Measurements from ENCODE around the gene DUSP19. TPM values are rescaled to one million over a fixed set of nuclear protein-coding genes. Genes with fewer than 3 reads are reported as not detected.

The DUSP19 gene
- total RNA-seq, 1 experiment from 2014 or later, result 2.4 TPM

- DNase-seq (ENCODE audit: low read depth), result peak; percentile 69
These were observed 15.5 kb upstream of the DUSP19 start for GRCh38 chr2:183063083-183063482.

DNA sequence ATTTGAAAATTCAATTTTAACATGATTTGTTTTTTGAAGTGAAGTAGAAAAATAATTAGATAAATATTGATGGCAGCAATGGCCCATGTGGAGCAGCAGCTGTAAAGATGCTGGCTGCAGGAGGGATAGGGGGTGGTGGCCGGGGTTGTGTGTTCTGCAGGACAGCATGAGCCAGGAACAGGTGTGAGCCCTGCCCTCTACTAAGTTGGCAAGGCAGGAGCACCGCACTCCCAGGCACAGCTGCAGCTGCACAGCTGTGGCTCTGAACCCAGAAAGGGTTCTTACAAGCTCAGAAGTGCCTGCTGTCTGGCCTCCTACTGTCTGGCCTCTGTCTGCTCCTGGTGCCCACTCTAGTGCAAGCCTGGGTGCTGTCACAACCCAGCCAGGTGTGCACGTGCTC is 10.0 kb upstream of the DUSP19 start:
- DNase-seq (ENCODE audit: low read depth), result no peak

DNA sequence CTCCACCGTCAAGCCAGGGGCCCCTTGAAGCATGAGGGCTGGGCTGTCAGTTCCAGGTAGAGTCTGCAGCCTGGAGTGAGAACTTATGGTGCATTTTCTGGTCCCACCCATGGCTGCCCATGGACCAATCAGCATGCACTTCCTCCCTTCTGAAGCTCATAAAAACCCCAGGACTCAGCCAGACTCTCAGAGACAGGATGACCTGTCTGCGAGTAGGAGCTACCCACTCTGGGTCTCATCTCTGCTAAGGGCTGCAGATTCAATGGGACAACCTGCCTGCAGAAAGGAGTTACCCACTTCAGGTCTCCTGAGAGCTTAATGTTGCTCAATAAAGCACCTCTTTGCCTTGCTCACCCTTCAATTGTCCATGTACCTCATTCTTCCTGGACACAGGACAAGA is 9.4 kb upstream of the DUSP19 start:
- no peak for DNase-seq (ENCODE audit: low read depth)

DNA sequence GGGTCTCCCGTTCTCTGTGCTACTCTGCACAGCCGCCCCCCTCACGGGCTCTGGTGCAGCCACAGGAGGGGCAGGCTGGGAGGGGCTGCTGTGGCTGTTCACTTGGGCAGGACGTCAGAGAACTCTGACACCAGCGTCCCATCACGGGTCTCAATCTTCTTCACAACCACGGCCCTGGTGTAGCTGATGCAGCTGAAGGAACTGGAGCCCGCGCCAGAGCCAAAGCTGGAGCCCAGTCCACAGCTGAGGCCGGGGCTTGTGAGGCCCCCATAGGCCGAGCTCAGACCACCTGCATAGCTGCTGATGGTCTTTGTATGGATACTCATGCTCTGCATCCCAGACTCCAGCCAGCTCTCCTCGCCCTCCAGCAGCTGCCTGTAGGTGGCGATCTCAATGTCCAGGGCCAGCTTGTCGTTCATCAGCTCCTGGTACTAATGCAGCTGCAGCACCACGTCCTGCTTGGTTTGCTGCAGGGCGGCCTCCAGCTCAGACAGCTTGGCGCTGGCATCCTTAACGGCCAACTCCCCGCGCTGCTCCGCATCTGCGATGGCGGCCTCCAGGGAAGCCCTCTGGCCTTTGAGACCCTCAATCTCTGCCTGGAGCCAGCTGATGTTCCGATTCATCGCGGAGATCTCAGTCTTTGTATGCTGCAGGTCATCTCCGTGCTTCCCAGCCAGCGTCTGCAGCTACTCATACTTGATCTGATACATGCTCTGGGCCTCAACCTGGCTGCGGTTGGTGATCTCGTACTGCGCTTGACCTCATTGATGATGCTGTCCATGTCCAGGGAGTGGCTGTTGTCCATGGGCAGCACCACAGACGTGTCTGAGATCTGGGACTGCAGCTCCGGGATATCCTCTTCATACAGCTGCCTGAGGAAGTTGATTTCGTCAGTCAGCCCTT is 7.4 kb upstream of the DUSP19 start:
- no peak for DNase-seq (ENCODE audit: low read depth)

DNA sequence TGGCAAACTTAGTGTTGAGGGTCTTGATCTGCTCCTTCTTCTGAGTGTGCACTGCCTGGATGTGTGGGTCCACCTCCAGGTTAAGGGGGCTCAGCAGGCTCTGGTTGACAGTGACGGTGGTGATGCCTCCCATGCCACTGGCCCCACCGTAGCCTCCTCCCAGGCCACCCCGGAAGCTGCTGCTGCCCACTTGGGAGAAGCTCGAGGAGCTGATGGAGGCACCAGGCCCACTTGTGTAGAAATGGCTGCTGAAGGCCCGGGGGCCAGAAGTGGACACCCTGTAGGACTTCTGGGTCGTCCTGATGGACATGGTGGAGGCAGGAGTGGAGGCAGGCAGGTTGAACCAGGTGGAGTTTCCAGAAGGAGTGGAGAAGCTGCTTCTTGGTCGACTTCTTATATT is 6.4 kb upstream of the DUSP19 start:
- no peak for DNase-seq (ENCODE audit: low read depth)

- no peak for DNase-seq (ENCODE audit: low read depth)
These were observed 434 bp upstream of the DUSP19 start for GRCh38 chr2:183078163-183078463.

- no peak for DNase-seq (ENCODE audit: low read depth)
These were observed 710 bp downstream of the DUSP19 start for GRCh38 chr2:183079139-183079775.

GRCh38 chr2:183081911-183082310 is 3.4 kb downstream of the DUSP19 start:
- DNase-seq (ENCODE audit: low read depth), result no peak

DNA sequence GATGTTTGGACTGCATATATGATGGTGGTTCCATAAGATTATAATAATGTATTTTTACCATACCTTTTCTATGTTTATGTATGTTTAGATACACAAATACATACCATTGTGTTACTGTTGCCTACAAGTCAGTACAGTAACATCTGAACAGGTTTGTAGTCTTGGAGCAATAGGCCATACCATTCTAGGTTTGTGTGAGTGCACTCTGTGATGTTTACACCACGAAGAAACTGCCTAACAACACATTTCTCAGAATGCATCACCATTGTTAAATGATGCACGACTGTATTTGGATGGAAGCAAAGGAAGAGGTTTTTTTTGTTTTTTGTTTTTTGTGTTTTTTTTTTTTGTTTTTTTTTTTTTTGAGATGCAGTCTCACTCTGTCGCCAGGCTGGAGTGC is 9.5 kb downstream of the DUSP19 start:
- DNase-seq (ENCODE audit: low read depth), result no peak

GRCh38 chr2:183089192-183089851 is 10.8 kb downstream of the DUSP19 start:
- no peak for DNase-seq (ENCODE audit: low read depth)

GRCh38 chr2:183091318-183091953 is 12.9 kb downstream of the DUSP19 start:
- DNase-seq (ENCODE audit: low read depth), result no peak

- no peak for DNase-seq (ENCODE audit: low read depth)
These were observed 13.4 kb downstream of the DUSP19 start for GRCh38 chr2:183091954-183092345.

- peak; percentile 28 for DNase-seq (ENCODE audit: low read depth)
These were observed 15.5 kb downstream of the DUSP19 start for GRCh38 chr2:183093857-183094657.

DNA sequence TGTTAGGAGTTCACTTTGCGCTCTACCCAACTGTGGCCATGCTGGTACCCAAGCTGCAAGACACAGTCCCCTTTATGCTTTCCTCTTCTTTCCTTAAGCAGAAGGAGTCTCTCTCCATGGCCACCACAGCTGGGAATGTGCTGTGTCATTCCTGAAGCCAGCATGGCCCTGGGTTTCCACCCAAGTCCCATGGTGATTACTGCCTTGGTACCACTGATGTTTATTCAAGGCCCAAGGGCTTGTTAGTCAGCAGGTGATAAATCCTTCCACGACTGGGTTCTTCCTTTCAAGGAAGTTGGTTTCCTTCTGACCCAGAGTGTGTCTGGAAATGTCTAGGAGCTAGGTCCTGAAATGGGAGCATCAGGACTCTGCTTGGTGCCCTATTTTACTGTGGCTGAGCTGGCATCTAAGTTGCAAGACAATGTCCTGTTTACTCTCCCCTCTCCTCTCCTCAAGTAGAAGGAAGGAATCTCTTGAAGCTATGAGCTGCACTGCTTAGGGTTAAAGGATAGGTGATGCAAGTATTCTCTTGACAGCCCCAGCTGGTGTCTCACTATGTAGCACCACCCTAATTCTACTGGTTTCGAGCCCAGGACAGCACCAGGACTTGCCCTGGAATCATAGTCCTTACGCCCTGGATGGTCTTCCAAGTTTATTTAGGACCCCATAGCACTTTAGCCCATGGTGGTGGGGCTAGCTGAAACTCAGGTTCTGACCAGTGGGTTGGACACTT is 27.0 kb downstream of the DUSP19 start:
- DNase-seq (ENCODE audit: low read depth), result peak; percentile 88

GRCh38 chr2:183112577-183112976 is 34.0 kb downstream of the DUSP19 start:
- peak; percentile 26 for DNase-seq (ENCODE audit: low read depth)

- DNase-seq (ENCODE audit: low read depth), result no peak
These were observed 35.1 kb downstream of the DUSP19 start for GRCh38 chr2:183113630-183114029.

DNA sequence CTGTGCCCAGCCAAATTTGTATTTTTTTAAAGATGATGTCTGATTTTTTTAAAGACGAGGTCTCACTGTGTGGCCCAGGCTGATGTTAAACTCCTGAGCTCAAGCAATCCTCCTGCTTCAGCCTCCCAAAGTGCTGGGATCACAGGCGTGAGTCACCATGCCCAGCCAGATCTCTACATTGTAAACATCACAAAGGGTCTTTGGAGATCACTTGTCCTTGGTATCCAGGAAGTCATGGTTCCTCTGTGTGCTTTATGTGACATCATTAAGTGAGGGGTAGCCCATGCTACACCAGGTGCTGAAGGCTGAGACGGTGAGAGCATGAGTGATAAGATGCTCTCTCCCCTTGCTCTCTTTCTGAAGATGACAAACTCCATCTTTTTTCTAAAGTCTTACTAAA is 38.7 kb downstream of the DUSP19 start:
- DNase-seq (ENCODE audit: low read depth), result peak; percentile 7

DNA sequence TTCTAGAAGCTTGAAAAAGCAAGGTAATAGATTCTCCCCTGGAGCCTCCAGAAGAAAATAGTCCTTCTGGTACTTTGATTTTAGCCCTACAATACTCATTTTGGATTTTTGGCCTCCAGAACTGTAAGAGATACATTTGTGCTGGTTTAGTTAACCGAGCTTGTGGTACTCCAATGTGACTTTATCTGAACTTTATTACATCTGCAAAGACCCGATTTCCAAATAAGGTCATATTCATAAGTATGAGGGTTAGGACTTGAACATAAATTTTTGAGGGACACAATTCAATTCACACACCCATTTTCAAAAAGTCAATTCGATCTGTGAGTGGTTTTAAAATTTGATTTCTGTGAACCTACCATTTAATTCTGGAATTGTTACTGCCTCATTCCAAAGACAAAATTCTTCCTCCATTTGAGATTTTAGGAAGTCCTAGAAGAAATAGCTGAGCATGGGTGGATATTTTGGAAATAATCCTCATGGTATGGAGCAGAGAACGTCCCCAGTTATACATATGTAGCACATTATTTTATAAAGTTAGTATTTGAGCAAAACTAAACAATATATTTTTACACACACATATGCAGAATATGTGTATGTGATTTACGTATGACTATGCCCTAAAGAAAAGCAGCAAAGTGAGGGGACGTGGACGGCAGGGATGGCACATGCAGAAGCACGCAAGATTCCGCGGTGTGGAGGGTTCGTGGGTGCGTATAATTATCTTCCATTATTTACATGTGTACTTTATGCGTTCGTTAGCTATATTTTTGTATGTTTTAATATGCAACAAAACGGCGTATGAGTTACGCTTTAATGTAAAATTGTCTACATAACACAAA is 44.8 kb downstream of the DUSP19 start:
- no peak for DNase-seq (ENCODE audit: low read depth)

DNA sequence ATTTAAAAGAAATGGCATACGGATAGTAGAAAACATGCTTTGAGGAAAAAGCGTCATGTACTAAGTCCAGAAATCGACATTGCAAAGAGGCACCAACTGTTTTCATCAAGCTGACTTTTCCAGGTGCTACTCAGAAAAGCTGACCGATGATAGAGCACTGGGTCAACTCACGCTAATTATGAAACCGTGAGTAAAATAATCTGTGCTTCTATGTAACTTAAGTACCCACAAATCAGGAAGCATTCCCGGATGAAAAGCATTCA is 45.3 kb downstream of the DUSP19 start:
- no peak for DNase-seq (ENCODE audit: low read depth)
